CD4-positive, alpha-beta T cell treated with Interleukin-10 for 1 hour (primary cell): ENCODE data around the gene GTPBP6.
"Not testable (repeated sequence)": the region's sequence is repeated elsewhere in the genome, so short reads cannot be mapped to it uniquely, and the experiment has no call there.

Experiments used
- DNase-seq: peaks from one replicate; pipeline ENCODE4 v3.0.0-alpha.2; 2020

Gene GTPBP6

GRCh38 chrX:261167-261918, 57.3 kb downstream of the GTPBP6 start:
- DNase-seq: no peak

- no peak for DNase-seq
Observed at GRCh38 chrX:259692-260355, 58.8 kb downstream of the GTPBP6 start.

DNA sequence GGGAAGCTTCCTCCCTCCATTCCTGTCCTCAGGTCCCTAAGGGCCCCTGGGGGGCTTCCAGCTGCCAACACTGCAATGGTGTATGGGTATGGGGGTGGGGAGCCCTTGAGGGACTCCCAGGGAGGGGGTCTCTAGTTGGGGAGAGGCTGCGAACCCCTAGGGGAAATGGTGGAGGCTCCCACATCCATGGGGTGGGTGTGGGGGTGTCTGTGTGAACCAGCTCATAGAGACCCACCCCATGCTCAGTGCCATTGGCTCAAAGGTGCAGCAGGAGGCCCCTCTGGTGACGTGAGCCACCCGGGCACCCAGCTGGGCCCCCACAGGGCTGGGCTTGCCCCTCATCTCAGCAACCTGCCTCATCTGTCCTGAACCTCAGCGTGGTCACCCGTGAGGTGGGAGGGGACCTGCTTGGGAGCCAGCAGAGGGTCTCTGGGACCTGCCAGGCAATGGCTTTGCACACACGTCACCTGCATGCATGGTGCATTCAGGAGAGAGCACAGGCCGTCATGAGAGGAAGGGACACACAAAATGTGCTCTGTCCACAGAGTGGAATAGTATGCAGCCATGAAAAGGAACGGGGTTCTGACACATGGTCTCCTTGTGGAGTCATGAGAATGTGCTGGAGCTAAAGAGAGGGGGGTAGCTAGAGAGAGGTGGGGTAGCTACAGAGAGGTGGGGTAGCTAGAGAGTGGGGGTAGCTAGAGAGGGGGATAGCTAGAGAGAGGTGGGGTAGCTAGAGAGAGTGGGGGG, 60.1 kb downstream of the GTPBP6 start:
- no peak for DNase-seq

DNA sequence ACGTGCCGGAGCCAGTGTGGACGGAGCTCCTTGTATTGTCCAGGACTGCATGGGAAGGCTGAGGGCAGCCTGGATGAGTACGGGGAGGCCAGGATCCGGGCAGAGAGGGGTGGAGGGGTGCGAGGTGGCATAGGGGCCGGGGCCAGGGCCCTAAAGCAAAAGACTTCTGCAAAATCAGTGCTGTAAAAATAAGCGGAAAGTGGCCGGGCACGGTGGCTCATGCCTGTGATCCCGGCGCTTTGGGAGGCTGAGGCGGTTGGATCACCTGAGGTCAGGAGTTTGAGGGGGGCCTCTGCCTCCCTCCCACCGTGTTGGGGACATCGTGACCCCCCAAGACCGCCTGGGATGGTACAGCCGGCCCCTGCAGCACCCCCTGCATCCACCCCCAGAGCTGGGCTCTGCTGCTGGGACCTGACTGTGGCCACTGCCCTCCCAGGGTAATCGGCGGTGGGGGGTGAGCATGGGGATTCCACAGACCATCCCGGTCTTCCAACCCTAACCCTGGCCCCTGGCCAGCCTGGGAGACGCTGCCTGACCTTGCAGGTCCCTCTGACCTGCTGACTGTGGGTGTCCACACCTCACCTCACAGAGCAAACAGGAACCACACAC, 60.8 kb downstream of the GTPBP6 start:
- DNase-seq: no peak

- DNase-seq: not testable (repeated sequence)
Observed at GRCh38 chrX:257054-257453, 61.5 kb downstream of the GTPBP6 start.

DNA sequence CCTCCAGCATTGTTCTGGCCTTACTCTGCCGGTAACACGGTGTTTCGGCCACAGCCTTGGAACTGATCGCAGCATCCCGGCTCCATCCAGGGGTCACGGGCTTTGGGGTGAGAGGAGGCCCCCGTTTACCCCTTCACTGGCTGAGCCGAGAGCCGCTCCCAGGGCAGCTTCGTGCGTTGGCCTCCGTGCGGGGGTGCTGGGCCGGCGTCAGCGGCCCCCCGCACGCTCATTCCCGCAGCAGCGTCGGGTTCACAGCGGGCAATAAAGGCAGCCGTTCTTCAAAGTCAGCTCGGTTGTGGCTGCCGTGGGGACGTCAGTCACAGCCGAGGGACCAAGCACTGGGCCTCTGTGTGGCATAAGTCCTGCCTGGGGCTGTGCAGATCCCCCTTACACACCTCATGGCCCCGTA, 62.7 kb downstream of the GTPBP6 start:
- no peak for DNase-seq
